Hindlimb muscle (tissue), 1 donor: ENCODE results near the gene CXCL13. TPM values are rescaled to one million over a fixed set of nuclear protein-coding genes. Genes with fewer than 3 reads are reported as not detected.
"Not testable (repeated sequence)": the region's sequence is repeated elsewhere in the genome, so short reads cannot be mapped to it uniquely, and the experiment has no call there.

ENCODE experiments used
- DNase-seq: peaks from one replicate; pipeline ENCODE4 v3.0.0-alpha.2; 2013
- polyA plus RNA-seq: library from polyadenylated mRNA; unstranded; fragments of 120-200 nt; gene quantifications from one replicate; pipeline ENCODE4 v1.2.1, GENCODE V29; 2013; ENCODE audit not compliant: insufficient read length

CXCL13 gene, protein sequence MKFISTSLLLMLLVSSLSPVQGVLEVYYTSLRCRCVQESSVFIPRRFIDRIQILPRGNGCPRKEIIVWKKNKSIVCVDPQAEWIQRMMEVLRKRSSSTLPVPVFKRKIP
- polyA plus RNA-seq = 8.9 TPM

- DNase-seq = no peak
These were observed at the start of gene CXCL13 for GRCh38 chr4:77605210-77605902. CXCL13 (plus strand) TSS chr4:77605820; CDS start chr4:77605866, 46 bp downstream.

DNA sequence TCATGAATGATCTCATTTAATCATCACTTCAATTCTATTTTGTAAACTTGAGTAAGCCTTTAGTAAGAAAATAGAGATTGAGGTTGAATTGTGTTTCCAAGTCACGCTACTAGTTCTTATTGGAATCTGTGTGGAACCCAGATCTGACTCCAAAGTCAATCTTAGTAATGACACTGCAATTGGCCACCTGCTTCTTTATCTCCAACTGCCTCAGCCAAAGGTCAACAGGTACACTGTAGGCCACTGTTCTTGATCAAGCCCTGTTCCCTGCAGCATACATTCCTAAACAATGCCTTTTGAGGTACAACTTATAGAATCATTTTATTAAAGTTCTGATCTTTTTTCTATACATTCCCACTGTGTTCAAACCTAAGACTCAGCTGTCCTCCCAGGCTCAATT, 45.5 kb upstream of the CXCL13 start:
- DNase-seq = no peak

DNA sequence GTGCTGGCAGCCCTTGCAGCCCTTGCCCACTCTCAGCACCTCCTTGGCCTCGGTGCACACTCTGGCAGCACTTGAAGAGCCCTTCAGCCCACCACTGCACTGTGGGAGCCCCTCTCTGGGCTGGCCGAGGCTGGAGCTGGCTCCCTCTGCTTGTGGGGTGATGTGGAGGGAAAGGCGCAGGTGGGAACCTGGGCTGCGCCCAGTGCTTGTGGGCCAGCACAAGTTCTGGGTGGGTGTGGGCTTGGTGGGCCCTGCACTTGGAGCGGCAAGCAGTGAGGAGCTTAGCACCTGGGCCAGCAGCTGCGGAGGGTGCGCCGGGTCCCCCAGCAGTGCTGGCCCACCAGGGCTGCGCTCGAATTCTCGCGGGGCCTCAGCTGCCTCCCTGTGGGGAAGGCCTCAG, 43.9 kb upstream of the CXCL13 start:
- DNase-seq = not testable (repeated sequence)

DNA sequence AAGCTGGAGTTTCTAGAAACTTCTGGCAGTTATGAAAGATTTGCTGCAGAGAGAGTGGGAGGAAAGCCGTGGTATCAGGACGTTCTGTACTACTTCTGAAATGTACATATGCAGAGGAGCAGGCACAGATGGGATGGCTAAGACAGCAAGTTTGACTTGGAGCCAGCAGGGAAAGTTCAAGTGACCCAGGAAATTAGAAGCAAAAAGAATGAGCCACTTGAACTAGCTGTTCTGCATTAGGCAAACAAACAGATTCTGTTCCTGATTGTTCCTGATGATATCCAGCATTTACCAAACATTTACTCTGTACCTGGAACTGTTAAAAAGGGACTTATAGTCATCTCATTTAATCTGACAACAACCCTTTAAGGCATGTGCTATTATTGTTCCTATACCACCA, 41.4 kb upstream of the CXCL13 start:
- no peak for DNase-seq

DNA sequence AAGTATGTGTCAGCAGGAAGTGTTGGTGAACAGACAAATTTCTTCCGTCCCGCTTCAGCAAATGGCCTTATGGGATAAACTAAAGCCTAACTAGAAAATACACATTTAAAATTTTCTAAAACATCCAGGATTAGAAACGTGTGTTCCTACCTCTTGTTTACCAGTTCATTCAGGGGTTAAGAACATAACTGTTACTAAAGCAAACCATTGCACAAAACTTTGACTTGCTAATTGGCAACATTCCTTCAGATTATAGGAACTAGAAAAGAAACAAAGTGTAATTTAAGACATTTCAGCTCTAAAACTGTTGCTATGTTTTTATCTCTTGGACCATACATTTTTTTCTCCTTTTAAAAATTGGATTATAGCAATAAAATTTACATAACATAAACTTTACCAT, 39.5 kb upstream of the CXCL13 start:
- no peak for DNase-seq

- no peak for DNase-seq
These were observed 38.1 kb upstream of the CXCL13 start for GRCh38 chr4:77567549-77567948.

DNA sequence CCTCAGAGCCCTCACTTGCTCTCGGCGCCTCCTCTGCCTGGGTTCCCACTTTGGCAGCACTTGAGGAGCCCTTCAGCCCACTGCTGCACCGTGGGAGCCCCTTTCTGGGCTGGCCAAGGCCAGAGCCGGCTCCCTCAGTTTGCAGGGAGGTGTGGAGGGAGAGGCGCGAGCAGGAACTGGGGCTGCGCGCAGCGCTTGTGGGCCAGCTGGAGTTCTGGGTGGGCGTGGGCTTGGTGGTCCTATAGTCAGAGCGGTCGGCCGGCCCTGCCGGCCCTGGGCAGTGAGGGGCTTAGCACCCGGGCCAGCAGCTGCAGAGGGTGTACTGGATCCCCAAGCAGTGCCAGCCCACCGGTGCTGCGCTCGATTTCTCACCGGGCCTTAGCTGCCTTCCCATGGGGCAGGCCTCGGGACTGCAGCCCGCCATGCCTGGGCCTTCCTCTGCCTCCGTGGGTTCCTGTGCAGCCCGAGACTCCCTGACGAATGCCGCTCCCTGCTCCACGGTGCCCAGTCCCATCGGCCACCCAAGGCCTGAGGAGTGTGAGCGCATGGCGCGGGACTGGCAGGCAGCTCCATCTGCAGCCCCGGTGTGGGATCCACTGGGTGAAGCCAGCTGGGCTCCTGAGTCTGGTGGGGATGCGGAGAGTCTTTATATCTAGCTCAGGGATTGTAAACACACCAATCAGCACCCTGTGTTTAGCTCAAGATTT, 35.0 kb upstream of the CXCL13 start:
- not testable (repeated sequence) for DNase-seq

DNA sequence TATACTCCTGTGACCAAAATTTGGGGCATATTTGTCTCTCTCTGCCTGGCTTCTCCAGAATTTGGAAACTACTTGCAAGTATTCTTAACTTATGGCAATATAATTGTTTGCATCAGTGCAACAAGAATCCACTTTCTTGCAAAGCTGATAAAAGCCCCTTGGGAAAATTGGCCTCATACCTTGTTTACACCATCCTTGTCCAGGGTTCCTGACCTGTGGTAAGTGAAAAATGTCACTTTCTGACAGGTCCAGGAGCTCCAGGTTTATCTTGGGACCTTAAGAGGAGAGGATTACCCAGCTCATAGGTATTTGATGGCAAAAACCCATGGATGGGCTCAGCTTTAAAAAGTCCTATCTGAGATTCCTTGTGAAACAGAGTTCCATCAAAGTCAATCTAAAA, 29.3 kb upstream of the CXCL13 start:
- no peak for DNase-seq

DNA sequence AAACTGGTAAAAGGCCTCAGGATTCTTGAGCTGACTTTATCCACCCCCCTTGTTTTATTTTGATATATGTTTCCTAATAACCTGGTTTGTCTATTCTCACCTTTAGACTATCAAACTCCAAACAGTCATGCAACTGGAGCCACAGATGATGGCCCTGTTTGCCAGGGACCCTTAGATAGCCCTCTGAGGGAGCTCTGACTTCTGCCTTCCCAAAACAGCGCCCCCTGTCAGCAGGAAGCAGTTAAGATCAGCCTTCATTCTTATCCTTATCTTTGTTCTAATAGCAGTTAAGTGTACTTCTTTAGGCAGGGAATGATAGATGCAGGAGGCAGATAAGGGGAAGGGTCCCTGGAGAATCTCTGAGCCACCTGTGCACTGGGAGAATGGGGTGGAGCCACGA, 27.5 kb upstream of the CXCL13 start:
- DNase-seq = no peak

GRCh38 chr4:77579406-77580076, 26.1 kb upstream of the CXCL13 start:
- DNase-seq = no peak

- no peak for DNase-seq
These were observed 23.9 kb upstream of the CXCL13 start for GRCh38 chr4:77581724-77582123.

GRCh38 chr4:77582156-77582555, 23.5 kb upstream of the CXCL13 start:
- DNase-seq = no peak

DNA sequence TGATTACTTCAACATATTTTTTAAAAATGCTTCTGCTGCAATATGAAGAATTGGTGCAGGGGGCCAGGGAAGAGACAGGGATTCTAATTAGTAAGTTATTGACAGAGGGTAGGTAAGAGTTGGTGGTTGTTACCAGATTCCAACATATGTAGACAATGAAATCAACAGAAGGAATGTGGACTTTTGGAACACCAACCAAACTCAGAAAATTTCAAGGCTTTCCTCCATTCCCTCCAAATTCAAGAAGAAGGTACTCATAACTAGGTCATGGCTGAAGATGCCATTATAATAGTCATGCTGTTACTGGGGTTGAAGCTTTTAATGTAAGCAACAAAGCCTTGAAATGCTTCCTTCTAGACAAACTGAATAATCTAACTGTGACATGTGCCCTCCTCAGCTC, 22.9 kb upstream of the CXCL13 start:
- DNase-seq = no peak

DNA sequence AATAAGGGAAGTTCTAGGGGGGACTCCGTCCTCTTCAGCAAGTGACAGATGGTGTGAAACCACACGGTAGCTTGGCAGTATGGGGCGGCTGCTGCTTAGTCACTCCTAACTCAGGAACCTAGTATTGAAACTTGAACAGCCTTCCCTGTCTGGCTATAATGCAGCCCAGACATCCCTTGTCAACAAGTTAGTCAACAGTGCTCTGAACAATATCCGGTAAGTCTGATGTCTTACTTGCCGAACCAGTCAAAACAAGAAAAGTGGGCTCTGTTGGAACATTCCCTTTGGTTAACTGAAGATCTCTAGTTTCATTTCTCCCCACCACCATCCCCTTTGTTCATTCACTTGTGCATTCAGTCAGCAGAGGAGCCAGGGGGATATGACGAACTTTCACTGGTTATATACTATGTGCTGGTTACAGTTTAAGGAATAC, 18.7 kb upstream of the CXCL13 start:
- no peak for DNase-seq

- DNase-seq = no peak
These were observed 15.1 kb upstream of the CXCL13 start for GRCh38 chr4:77590482-77590881.

DNA sequence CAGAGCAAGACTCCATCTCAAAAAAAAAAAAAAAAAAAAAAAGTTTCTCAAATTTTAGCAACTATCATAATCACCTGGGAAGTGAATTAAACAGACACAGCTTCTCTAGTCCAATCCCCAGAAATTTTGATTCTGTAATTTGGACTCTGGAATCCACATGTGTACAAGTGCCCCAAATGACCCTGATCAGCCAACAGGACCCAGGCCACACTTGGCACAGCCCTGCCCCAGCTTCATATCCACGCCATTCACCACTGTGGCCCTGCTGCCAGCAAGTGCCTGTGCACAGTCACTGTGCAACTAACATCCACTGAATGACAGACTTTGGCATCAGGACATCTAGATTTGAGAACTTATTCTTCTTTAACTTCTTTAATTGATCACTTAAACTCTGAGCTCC, 14.1 kb upstream of the CXCL13 start:
- DNase-seq = no peak

DNA sequence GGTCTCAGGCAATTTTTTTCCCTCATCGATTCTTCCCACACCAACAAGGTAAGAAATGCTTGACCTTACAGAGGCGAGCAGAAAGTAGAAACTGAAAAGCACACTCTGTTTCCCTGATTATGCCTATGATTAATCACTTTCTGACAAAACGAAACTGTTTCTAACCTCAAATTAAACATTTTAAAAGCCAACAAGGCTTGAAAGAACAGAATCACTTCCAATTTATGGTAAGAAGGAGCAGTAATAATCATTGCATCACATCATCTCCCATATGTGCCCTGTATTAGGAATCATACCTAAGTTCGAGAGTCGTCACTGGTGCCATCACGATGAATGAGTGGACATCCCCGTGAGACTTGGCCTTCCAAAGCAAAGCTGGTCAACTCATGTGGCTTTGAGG, 12.5 kb upstream of the CXCL13 start:
- DNase-seq = no peak

DNA sequence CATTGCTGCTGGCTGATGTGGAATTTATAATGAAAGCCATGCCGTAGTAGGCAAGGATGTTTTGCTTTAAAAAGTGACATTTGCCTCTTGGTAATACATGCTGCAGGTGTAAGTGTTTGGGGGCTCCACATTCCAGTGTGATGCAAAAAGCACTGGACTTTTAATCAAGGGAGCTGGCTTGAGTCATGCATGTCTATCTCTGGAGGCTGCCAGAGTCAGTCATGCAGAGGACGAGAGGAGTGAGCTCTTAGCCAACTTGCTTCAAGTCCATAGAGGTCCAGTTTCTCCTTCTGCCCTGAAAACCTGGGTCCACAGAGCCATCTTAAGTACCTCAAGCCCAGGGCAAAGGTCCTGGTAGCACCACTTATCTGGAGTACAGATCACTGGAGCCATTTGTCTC, 11.6 kb upstream of the CXCL13 start:
- DNase-seq = no peak

- no peak for DNase-seq
These were observed 10.2 kb upstream of the CXCL13 start for GRCh38 chr4:77595364-77595973.

DNA sequence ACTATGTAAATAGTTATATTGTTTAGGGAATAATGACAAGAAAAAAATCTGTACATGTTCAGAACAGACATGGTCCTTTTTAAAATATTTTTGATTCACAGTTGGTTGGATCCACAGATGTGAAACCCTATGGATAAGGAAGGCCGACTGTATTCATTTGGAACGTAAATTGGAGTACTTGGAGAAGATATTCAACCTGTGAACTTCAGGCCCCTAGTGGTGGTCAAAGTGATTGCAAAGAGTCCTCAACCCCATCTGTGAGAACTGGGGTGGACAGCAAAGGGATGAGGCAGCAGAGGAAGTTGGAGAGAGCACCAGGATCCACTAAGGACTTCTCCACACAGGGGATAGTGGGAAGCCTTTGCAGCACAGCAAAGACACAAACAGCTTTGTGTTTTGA, 6.2 kb upstream of the CXCL13 start:
- no peak for DNase-seq

DNA sequence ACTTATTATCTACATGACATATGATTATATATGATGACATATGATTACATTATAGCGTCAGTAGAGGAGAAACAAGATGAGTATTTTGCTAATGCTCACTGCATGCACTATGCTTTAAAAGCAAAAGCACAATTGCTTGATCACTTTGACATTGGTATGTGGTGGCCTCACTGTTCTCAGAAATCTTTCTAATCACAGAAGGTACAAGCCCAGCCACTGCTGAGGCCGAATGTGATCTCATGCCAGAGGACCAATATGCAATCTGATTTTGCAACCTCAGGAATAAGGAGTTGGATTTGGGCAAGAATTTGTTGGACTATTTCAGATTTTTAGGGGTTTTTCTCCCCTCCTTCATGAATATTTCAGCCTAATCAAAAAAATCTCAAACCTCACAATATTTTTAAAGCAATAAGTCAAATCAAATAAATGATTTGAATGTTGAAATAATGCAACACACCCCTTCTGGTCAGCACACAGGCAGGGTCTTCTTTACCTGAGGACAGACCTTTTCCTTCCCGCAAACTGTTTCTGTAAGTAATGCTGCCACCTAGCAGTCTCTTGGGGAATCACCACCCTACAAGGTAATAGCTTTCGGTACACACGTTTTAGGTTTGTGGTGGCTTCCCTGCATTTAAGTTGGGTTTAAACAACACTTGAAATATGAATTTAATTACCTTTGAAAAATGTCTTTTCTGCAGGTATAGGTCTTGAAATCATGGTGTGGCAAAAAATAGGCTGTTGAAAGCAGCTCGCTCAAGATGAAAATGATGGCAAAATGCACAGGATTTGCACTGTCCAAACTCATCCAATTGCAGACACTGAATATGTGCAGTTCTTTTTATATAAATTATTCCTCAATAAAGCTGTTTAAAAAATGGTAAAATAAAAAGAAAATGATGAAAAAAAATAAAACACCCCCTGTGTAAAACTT, 4.8 kb upstream of the CXCL13 start:
- DNase-seq = no peak

- DNase-seq = no peak
These were observed 3.9 kb upstream of the CXCL13 start for GRCh38 chr4:77601614-77602187.
